Measurements from ENCODE around the gene SLC9A9.

DNA sequence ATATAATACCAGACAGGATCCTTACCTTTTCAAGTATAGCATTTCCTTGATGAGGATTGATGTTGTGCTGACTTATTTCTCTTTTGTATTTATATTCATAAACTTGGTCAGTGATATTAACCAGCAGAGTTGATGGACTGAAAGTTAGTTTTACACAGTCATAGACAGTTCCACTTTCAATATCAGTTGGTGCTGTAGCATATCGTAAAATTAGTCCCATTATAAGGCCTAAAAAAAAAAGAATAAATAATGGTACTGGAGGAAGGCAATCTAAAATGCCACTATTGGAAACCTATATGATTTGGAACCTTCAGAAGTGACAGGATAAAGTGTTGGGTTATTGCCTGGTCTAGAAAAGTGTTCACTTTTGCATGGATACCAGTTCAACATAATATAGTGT is 16.3 kb downstream of the SLC9A9 start:
- no peak for TF ChIP-seq EZH2phosphoT487 (IDR thresholded peaks at IDR 0.05; ENCODE audit: borderline replicate concordance, low read depth)
- TF ChIP-seq, protein P1, sequence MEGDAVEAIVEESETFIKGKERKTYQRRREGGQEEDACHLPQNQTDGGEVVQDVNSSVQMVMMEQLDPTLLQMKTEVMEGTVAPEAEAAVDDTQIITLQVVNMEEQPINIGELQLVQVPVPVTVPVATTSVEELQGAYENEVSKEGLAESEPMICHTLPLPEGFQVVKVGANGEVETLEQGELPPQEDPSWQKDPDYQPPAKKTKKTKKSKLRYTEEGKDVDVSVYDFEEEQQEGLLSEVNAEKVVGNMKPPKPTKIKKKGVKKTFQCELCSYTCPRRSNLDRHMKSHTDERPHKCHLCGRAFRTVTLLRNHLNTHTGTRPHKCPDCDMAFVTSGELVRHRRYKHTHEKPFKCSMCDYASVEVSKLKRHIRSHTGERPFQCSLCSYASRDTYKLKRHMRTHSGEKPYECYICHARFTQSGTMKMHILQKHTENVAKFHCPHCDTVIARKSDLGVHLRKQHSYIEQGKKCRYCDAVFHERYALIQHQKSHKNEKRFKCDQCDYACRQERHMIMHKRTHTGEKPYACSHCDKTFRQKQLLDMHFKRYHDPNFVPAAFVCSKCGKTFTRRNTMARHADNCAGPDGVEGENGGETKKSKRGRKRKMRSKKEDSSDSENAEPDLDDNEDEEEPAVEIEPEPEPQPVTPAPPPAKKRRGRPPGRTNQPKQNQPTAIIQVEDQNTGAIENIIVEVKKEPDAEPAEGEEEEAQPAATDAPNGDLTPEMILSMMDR (IDR thresholded peaks at IDR 0.05) = no peak
- TF ChIP-seq, protein P2, sequence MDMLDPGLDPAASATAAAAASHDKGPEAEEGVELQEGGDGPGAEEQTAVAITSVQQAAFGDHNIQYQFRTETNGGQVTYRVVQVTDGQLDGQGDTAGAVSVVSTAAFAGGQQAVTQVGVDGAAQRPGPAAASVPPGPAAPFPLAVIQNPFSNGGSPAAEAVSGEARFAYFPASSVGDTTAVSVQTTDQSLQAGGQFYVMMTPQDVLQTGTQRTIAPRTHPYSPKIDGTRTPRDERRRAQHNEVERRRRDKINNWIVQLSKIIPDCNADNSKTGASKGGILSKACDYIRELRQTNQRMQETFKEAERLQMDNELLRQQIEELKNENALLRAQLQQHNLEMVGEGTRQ (IDR thresholded peaks at IDR 0.05; ENCODE audit: borderline replicate concordance, low read depth, low read length) = no peak
- no peak for TF ChIP-seq TAF1 (IDR thresholded peaks at IDR 0.05; ENCODE audit: borderline replicate concordance, low read depth, low read length)
- TF ChIP-seq RAD21 (IDR thresholded peaks at IDR 0.05; ENCODE audit: low read length) = no peak
- no peak for TF ChIP-seq FOXJ3 (CRISPR knock-in tag; IDR thresholded peaks at IDR 0.05)
- TF ChIP-seq, protein P3, sequence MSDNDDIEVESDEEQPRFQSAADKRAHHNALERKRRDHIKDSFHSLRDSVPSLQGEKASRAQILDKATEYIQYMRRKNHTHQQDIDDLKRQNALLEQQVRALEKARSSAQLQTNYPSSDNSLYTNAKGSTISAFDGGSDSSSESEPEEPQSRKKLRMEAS (IDR thresholded peaks at IDR 0.05; ENCODE audit: low read depth) = no peak
- TF ChIP-seq RCOR1 (IDR thresholded peaks at IDR 0.05; ENCODE audit: low read length) = no peak
- no peak for TF ChIP-seq EP300 (IDR thresholded peaks at IDR 0.05; ENCODE audit: borderline replicate concordance in 1 of 2, low read depth in 1 of 2, low read length in 1 of 2)
- TF ChIP-seq, protein P4, sequence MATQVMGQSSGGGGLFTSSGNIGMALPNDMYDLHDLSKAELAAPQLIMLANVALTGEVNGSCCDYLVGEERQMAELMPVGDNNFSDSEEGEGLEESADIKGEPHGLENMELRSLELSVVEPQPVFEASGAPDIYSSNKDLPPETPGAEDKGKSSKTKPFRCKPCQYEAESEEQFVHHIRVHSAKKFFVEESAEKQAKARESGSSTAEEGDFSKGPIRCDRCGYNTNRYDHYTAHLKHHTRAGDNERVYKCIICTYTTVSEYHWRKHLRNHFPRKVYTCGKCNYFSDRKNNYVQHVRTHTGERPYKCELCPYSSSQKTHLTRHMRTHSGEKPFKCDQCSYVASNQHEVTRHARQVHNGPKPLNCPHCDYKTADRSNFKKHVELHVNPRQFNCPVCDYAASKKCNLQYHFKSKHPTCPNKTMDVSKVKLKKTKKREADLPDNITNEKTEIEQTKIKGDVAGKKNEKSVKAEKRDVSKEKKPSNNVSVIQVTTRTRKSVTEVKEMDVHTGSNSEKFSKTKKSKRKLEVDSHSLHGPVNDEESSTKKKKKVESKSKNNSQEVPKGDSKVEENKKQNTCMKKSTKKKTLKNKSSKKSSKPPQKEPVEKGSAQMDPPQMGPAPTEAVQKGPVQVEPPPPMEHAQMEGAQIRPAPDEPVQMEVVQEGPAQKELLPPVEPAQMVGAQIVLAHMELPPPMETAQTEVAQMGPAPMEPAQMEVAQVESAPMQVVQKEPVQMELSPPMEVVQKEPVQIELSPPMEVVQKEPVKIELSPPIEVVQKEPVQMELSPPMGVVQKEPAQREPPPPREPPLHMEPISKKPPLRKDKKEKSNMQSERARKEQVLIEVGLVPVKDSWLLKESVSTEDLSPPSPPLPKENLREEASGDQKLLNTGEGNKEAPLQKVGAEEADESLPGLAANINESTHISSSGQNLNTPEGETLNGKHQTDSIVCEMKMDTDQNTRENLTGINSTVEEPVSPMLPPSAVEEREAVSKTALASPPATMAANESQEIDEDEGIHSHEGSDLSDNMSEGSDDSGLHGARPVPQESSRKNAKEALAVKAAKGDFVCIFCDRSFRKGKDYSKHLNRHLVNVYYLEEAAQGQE (IDR thresholded peaks at IDR 0.05; ENCODE audit: low read depth, low read length) = no peak
- TF ChIP-seq JUND (IDR thresholded peaks at IDR 0.05) = no peak
- TF ChIP-seq, protein P5, sequence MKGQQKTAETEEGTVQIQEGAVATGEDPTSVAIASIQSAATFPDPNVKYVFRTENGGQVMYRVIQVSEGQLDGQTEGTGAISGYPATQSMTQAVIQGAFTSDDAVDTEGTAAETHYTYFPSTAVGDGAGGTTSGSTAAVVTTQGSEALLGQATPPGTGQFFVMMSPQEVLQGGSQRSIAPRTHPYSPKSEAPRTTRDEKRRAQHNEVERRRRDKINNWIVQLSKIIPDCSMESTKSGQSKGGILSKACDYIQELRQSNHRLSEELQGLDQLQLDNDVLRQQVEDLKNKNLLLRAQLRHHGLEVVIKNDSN (IDR thresholded peaks at IDR 0.05; ENCODE audit: borderline replicate concordance, low read depth) = no peak
- no peak for TF ChIP-seq GATA2 (CRISPR knock-in tag; IDR thresholded peaks at IDR 0.05)
- TF ChIP-seq POLR2AphosphoS5 (IDR thresholded peaks at IDR 0.05; ENCODE audit: low read depth, low read length) = no peak

Data from SK-N-SH (cell line).